Measurements from ENCODE around the gene GCC2.
"Not testable (repeated sequence)": the region's sequence is repeated elsewhere in the genome, so short reads cannot be mapped to it uniquely, and the experiment has no call there.

GCC2 gene

DNA sequence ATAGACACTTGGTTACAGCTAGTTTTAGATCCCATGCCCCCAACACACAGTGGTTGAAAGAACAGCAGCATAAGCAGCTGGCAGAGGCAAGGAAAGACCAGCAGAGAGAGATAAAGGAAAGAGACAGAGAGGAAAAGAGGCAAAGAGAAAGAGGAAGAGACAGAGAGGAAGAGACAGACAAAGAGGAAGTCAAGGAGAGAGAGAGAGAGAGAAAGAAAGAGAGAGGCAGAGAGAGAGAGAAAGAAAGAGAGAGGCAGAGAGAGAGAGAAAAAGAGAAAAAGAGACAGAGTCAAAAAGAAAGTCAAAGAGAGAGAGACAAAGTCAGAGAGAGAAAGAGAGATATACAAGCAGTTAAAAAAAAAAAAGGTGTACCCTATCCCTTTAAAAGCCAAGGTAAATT is 76.3 kb downstream of the GCC2 start:
- DNase-seq (ENCODE audit: low spot score), result peak; percentile 3

DNA sequence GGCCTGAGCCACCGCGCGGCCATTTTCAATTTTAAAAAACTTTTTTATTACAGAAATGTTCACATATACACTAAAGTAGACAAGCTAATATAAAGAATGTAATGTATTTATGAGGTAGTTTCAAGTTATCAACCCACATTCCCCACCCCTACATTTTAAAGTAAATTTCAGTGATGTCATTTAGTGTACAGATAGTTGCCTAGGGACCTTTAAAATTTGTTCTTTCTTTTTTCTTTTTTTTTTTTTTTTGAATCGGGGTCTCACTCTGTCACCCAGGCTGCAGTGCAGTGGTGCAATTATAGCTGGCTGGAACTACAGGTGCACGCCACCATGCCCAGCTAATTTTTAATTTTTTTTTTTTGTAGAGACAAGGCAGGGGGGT is 82.7 kb downstream of the GCC2 start:
- peak; percentile 3 for DNase-seq (ENCODE audit: low spot score)

DNA sequence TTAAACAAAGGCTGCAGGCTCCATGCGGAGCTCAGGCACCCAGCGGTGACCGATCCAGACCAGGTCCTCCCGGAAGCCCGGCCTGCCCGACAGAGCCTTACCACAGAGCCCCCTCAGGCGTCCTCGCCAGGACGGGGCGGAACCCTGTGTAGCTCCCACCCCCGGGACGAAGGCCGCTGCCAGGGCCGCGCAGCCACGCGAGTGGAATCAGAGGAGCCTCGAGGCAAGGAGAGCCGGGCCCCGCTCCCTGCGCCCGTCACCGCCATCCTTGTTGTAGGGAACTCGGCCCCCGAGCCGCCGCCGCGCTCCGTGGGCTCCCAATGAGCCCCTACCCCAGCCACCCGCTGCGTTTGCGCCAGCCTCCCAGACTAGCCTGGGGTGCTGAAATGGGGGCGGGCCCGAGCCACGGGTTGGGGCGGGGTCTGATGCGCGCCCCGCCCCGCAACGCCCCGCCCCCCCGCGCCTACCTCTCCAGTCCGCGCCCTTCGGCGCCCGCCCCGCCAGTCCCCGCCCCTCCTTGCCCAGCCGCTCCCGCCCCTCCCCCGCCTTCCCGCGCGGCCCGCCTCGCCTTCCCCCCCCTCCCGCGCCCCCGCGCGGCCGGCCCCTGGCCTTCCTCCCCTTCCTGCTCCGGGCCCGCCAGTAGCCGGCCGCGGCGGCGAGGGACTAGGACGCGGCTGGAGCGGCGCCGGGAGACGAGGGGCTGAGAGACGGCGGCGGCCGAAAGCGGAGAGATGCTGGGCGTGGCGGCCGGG is 85.0 kb downstream of the GCC2 start, which contains the start of gene LIMS1:
Gene LIMS1 (plus strand): TSS at position 639 of the 752 bp plus-strand sequence. CDS start 93 bp downstream, at position 732.
- DNase-seq (ENCODE audit: low spot score), result peak; percentile 87

DNA sequence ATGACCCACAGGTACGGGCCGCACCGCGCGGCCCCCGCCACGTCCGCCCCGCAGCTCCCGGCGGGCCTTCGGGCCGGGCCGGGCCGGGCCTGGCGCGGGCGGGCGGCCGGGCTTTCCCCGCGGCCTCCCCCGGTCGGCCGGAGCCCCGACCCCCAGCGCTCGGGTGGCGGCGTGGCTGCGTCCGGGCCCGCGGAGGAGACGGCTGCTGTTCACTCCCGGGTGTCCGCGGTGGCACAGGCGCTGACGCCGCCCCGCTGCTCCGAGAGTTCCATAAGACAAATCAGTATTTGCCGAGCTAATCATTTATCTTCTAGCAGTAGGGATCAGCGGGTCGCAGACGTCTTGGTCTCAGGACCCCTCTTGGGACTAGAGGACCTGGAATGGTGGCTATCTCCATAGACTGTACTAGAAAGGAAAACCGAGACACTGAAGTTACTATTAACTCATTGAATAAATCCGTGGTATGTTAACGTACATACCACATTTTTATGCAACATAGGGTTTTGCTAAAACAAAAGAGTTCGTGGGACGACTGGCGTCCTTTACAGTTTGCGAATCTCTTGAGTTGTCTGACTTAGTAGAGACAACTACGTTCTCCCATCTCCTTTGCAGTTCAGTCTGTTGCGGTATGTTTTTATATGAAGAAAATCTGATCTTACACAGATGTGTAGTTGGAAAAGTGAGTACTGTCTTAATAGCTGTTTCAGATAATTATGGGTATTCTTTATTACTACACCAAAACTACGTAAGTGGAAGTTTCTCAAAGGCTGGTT is 85.8 kb downstream of the GCC2 start:
- peak; percentile 38 for DNase-seq (ENCODE audit: low spot score)

DNA sequence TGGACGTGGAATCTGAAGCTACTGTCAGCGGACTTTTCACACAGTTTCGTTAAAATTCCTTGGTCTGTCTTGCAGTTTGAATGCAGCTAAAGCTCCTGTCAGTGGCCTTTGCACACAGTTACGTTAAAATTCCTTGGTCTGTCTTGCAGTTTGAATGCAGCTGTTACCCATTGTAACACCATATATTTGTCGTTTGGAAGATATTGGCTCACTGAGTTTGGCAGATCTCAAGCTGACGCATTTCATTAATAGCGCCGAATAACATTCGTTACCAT is 86.3 kb downstream of the GCC2 start:
- no peak for DNase-seq (ENCODE audit: low spot score)

DNA sequence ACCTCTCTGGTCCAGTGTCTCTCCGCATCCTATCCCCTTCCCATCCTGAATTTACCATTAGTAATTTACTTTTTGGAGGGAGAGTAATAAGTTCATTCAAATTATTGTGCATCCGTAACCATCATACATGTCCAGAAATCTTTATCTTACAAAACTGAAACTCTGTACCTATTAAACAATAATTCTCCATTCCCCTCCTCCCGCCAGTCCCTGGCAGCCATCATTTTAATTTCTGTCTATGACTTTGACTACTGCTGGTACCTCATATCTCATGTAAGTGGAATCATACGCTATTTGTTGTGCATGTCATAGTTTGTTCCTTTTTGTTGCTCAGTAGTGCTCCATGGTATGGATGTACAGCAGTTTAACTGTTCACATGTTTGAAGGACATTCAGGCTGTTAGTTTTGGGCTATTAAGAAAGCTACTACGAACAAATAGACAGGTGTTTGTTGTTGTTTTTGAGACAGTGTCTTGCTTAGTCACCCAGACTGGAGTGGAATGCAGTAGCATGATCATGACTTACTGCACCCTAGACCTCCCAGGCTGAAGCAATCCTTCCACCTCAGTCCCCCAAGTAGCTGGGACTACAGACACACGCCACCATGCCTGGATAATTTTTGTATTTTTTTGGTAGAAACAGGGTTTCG is 87.3 kb downstream of the GCC2 start:
- DNase-seq (ENCODE audit: low spot score), result peak; percentile 15

DNA sequence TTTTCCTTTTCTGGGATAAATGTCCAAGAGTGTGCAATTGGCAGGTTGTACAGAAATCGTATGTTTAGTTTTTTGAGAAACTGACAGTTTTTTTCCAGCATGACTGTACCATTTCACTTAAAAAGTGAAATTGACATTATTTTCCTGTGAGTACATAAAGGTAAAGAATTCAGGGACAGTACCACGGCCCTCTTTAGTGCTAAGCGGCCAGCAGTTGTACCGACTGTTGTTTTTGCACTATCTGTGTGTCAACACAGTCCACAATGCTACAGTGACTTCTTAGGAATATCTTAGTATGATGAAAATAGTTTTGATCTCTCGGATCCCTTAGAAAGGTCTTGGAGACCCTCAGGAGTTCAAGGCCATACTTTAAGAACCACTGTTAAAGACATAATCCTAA is 87.9 kb downstream of the GCC2 start:
- peak; percentile 2 for DNase-seq (ENCODE audit: low spot score)

DNA sequence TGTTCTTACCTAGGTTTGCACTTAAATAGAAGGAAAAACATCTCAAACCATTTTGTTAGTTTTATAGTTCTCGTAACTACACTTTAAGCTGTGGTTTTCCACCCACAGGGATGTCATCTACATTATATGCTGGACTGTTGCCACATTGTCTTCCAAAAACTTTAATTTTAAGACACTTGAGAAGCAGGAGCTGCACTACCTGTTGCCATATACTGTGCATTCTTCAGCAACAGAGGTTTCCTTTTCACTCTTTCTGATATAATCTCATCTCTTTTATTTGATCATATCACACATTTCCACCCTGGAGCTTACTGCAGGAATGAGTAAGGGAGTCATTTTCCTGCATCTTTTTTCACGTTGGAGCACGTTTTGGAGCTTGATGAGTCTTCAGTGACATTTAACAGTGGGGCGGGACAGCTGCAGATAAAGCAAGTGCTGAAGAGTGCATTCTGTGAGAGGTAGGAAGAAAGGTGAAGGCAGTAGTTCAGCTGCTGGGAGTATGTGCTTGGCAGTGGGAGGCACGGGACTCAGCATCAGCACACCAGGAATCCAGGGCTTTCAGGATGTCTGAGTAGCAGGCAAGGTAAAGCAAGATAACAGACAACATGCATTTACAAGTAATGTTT is 89.1 kb downstream of the GCC2 start:
- no peak for DNase-seq (ENCODE audit: low spot score)

DNA sequence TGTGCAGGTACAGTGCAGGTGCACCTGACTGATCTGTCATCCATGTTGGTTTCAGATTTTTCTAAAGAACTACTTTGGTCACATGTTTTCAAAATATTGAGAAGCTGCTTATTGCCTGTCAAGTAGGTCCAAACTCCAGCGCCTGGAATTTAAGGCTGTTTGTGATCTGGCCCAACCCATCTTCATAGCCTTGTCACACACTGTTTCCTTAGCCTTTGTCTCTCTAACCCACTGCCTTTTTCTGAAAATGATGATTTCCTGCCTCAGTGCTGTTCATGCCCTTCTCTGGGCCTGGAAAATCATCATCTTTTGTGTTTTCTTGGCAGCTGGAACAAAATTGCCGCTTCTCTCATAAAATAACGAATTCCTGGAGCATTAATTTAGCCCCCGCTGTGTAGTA is 92.4 kb downstream of the GCC2 start:
- no peak for DNase-seq (ENCODE audit: low spot score)

DNA sequence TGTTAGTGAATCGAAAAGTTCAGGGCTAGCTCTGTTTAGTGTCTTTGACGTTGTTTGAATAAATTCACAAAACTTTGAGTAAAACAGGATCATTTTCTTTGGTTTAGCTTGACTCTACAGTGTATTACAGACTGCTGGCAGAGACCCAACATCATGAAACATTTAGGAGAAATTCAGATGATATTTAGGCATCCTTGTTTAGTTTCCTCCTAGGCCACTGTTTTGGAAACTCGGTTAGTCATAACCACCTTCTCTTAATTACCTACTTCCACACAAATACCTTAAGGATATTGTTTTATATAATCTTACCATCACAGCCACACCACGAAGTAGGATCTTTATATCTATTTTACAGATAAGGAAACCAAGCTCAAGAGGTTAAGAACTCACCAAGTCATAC is 93.1 kb downstream of the GCC2 start:
- DNase-seq (ENCODE audit: low spot score), result no peak

DNA sequence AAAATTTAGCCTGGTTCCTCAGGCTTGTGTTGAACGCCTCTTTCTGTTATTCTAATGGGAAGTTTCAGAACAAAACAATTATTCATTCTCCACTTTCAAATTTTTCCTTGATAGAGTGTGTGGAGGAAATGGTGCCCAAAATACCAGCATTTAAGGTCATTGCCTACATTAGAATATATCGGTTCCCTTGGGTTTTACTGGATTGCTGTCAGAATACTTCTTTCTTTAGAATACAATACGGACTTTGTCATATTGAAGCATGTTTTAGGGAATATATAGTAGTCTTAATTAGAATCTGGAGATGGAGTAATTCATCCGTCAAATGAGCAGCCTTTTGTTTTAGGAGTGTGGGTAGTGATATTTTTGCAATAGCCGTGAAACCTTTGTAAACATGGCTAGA is 98.6 kb downstream of the GCC2 start:
- no peak for DNase-seq (ENCODE audit: low spot score)

DNA sequence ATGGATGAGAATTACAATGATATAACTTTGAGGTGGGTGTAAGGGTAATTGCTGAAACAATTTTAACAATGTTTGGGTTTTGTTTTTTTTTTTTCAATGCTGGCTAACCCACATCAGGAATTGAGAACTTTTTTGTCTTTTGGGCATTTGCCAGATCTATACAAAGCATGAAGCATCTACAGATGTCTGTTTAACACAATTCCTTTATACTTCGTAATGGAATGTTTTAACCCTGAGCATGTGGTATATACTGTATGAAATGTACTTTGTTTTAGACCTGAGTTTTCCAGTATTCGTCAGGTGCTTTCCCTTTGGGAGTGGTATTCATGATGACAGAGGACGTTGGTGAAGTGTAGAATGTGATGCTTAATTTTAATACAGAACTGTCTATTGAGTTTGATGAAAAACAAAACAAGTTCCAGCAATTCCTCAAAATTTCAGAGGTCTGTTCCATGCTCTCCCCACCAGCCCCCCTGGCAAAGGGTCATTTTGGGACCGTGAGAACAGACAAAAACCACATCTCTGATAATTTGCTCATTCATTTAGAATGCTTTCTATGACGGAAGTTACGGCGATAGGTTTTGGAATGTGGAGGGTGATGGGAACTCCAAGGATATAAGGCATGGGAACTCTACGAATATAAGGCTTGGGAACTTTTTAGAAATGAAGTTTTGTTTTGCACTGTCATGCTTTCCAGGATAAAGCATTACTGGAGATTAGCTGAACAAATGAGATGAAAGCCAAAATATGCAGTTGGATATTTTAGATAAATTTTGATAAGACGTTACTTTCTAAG is 99.4 kb downstream of the GCC2 start:
- no peak for DNase-seq (ENCODE audit: low spot score)

DNA sequence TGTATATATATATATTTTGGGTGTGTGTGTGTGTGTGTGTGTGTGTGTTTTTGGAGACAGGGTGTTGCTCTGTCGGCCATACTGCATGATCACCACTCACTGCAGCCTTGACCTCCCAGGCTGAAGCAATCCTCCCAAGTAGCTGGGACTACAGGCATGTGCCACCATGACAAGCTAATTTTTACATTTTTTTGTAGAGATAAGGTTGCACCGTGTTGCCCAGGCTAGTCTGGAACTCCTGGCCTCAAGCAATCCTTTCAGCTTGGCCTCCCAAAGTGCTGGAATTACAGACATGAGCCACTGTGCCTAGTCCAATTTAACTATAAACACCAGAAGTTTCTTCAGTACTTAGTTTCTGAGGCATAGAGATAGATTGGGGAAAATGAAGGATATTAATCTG is 103.6 kb downstream of the GCC2 start:
- DNase-seq (ENCODE audit: low spot score), result no peak

DNA sequence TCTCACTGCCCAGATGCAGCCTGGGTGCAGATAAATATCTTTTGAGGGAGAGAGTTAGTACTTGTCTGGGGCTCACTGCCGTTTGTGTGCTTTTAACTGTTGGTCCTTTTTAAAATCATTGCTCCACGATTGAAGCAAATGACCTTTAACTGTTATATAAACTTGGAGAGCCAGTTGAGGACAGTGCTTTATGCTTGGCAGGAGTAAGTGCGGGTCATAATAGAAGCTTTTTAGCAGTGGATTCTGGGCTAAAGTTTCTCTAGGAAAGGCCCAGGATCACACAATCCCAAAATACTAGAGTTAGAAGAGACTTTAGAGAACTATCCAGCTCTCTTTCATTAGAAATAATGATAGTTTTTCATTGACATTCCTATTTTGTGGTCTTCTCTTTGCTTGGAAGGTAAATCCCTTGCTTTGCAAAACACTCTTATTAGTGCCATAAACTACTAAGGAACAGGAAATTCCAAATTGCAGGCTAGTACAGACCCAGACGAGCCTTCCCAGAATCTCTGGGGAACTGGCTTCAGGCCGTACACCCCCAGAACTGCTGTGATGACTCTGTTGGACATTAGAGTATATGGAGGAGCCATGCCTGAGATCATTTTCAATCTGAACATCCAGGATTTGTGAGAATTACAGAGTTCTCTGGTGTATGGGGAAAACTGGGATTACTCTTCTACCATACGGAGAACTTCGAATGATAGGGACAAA is 104.4 kb downstream of the GCC2 start:
- no peak for DNase-seq (ENCODE audit: low spot score)

DNA sequence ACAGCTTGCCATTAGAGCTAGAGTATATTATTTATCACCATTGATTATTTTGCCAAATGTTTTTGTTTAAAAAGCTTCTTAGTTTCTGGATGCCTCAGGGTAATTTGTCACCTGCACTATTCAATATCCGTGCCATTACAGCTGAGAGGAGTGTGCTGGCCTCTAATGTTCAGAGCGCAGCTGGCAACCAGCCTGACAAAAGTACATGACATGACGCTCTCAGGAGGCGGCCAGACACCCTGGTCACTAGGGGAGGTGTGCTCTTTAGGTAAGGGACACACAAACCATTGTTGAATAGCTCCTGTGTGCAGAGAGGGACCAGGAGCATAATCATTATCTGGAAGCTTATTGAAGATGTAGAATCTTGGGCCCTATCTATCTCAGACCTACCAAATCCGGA is 105.5 kb downstream of the GCC2 start:
- DNase-seq (ENCODE audit: low spot score), result no peak

DNA sequence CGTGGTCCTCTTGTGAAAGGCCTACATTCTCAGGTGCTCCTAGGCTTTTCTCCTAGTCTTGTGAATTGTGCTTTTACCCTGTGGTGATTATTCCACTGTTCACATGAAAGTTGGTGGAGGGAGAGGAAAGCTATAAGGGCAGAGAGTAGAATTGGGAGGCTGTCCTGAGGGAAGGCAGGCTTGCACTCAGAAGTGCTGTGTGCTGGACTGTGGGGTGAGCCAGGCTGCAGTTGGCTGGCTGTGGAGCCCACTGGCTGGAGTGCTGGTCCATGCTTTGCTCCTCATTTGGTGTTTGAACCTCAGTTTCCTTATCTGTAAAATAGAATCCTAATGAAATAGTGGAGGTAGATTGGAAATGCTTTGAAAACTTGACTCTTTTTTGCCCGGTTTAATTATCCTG is 106.6 kb downstream of the GCC2 start:
- DNase-seq (ENCODE audit: low spot score), result no peak

DNA sequence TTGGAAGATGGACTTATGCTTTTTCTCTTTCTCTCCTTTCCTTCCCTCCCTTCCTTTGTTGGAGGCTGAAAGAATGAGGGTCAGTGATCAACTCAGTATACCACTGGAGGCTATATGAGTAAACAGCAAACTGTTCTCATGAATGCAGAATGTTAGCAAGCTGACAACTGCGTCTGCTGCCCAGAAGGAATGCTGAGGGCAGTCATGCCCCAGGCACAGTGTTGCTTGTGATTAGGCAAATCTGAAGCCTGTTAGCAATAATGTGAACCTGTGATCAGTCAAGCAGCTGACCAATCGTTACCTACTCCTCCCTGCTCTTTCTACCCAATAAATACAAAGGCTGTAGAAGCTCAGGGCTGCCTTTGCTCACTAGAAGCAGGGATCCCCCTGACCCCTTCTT is 107.6 kb downstream of the GCC2 start:
- not testable (repeated sequence) for DNase-seq (ENCODE audit: low spot score)

Measured in hematopoietic multipotent progenitor cell treated with erythropoietin and hydrocortisone succinate and interleukin-3 and kit ligand, for 17 days (in vitro differentiated cells).